Measurements from ENCODE around the gene R3HDM4. TPM values are rescaled to one million over a fixed set of nuclear protein-coding genes. Genes with fewer than 3 reads are reported as not detected.

R3HDM4 gene
- total RNA-seq, 1 donor from 2014 or later = 57.9 TPM

GRCh38 chr19:887599-887998 lies 25.4 kb downstream of the R3HDM4 start:
- Histone ChIP-seq H3K36me3 (ENCODE audit: insufficient read depth, low read length) (peaks cover 2% of the 10 kb centered on the region), H3K79me2 (ENCODE audit: insufficient read depth, low read length) (peaks cover 23% of the 10 kb centered on the region), H3K4me3 (ENCODE audit: insufficient read depth, low read depth, low read length) (no peak overlapping the region), H3K27me3 (ENCODE audit: insufficient read depth, low read length) (no peaks in the 10 kb centered on the region), H4K20me1 (ENCODE audit: insufficient read depth, low read length) (peaks cover 2% of the 10 kb centered on the region), H3K27ac (ENCODE audit: low read depth, low read length) (no peak overlapping the region), H3K4me2 (ENCODE audit: low read length) (no peak overlapping the region), H3K9ac (ENCODE audit: low read length) (no peak overlapping the region), H3K9me3 (ENCODE audit: insufficient read depth, low read depth, low read length) (no peaks in the 10 kb centered on the region), H3K4me1 (ENCODE audit: insufficient read depth, low read length) (no peaks in the 10 kb centered on the region), H2AFZ (ENCODE audit: low read depth, low read length) (no peak overlapping the region)
- Mint-ChIP-seq H3K27ac (ENCODE audit: unreplicated experiment) (no peak overlapping the region), H3K27me3 (ENCODE audit: low read depth, unreplicated experiment) (no peaks in the 10 kb centered on the region), H3K36me3 (ENCODE audit: low read depth, unreplicated experiment) (peaks cover 7% of the 10 kb centered on the region), H3K4me3 (ENCODE audit: unreplicated experiment) (no peak overlapping the region), H3K4me1 (ENCODE audit: low read depth, unreplicated experiment) (no peaks in the 10 kb centered on the region), H3K9me3 (ENCODE audit: unreplicated experiment) (no peaks in the 10 kb centered on the region)
- no peak for FAIRE-seq
- no peak for DNase-seq (ENCODE audit: low read depth)
- TF ChIP-seq CTCF (IDR thresholded peaks at IDR 0.05; ENCODE audit: insufficient read depth, low read depth, low read length) (no peak), EZH2 (IDR thresholded peaks at IDR 0.05; ENCODE audit: insufficient read depth, low read length) (no peak)

GRCh38 chr19:887072-887471 lies 25.9 kb downstream of the R3HDM4 start:
- Histone ChIP-seq H2AFZ (ENCODE audit: low read depth, low read length) (no peak overlapping the region), H3K4me1 (ENCODE audit: insufficient read depth, low read length) (no peaks in the 10 kb centered on the region), H3K4me2 (ENCODE audit: low read length) (no peak overlapping the region), H3K9ac (ENCODE audit: low read length) (no peak overlapping the region), H3K4me3 (ENCODE audit: insufficient read depth, low read depth, low read length) (no peak overlapping the region), H3K27me3 (ENCODE audit: insufficient read depth, low read length) (no peaks in the 10 kb centered on the region), H4K20me1 (ENCODE audit: insufficient read depth, low read length) (peaks cover 7% of the 10 kb centered on the region), H3K36me3 (ENCODE audit: insufficient read depth, low read length) (peaks cover 3% of the 10 kb centered on the region), H3K79me2 (ENCODE audit: insufficient read depth, low read length) (peaks cover 18% of the 10 kb centered on the region), H3K9me3 (ENCODE audit: insufficient read depth, low read depth, low read length) (no peaks in the 10 kb centered on the region), H3K27ac (ENCODE audit: low read depth, low read length) (no peak overlapping the region)
- FAIRE-seq = no peak
- no peak overlapping the region for H3K27ac Mint-ChIP-seq (ENCODE audit: unreplicated experiment)
- no peaks in the 10 kb centered on the region for H3K4me1 Mint-ChIP-seq (ENCODE audit: low read depth, unreplicated experiment)
- H3K36me3 Mint-ChIP-seq (ENCODE audit: low read depth, unreplicated experiment) = peaks cover 8% of the 10 kb centered on the region
- H3K4me3 Mint-ChIP-seq (ENCODE audit: unreplicated experiment) = no peak overlapping the region
- TF ChIP-seq CTCF (IDR thresholded peaks at IDR 0.05; ENCODE audit: insufficient read depth, low read depth, low read length) (no peak), EZH2 (IDR thresholded peaks at IDR 0.05; ENCODE audit: insufficient read depth, low read length) (no peak)
- no peaks in the 10 kb centered on the region for H3K27me3 Mint-ChIP-seq (ENCODE audit: low read depth, unreplicated experiment)
- no peaks in the 10 kb centered on the region for H3K9me3 Mint-ChIP-seq (ENCODE audit: unreplicated experiment)
- DNase-seq (ENCODE audit: low read depth) = peak; percentile 64

GRCh38 chr19:885536-886224 lies 27.3 kb downstream of the R3HDM4 start:
- peaks cover 7% of the 10 kb centered on the region for H3K36me3 ChIP-seq (ENCODE audit: insufficient read depth, low read length)
- FAIRE-seq (no peak), DNase-seq (ENCODE audit: low read depth) (no peak)
- TF ChIP-seq CTCF (IDR thresholded peaks at IDR 0.05; ENCODE audit: insufficient read depth, low read depth, low read length) = no peak
- TF ChIP-seq EZH2 (IDR thresholded peaks at IDR 0.05; ENCODE audit: insufficient read depth, low read length) = no peak
- no peak overlapping the region for H2AFZ ChIP-seq (ENCODE audit: low read depth, low read length)
- no peak overlapping the region for H3K4me3 ChIP-seq (ENCODE audit: insufficient read depth, low read depth, low read length)
- Mint-ChIP-seq H3K36me3 (ENCODE audit: low read depth, unreplicated experiment) (peaks cover 18% of the 10 kb centered on the region), H3K4me1 (ENCODE audit: low read depth, unreplicated experiment) (no peaks in the 10 kb centered on the region), H3K4me3 (ENCODE audit: unreplicated experiment) (no peak overlapping the region), H3K9me3 (ENCODE audit: unreplicated experiment) (no peaks in the 10 kb centered on the region), H3K27me3 (ENCODE audit: low read depth, unreplicated experiment) (no peaks in the 10 kb centered on the region), H3K27ac (ENCODE audit: unreplicated experiment) (no peak overlapping the region)
- no peaks in the 10 kb centered on the region for H3K9me3 ChIP-seq (ENCODE audit: insufficient read depth, low read depth, low read length)
- H3K27me3 ChIP-seq (ENCODE audit: insufficient read depth, low read length) = no peaks in the 10 kb centered on the region
- peaks cover 7% of the 10 kb centered on the region for H4K20me1 ChIP-seq (ENCODE audit: insufficient read depth, low read length)
- peaks cover 7% of the 10 kb centered on the region for H3K79me2 ChIP-seq (ENCODE audit: insufficient read depth, low read length)
- no peak overlapping the region for H3K4me2 ChIP-seq (ENCODE audit: low read length)
- no peak overlapping the region for H3K9ac ChIP-seq (ENCODE audit: low read length)
- H3K4me1 ChIP-seq (ENCODE audit: insufficient read depth, low read length) = no peaks in the 10 kb centered on the region
- H3K27ac ChIP-seq (ENCODE audit: low read depth, low read length) = no peak overlapping the region
